ENCODE measurements around the gene KIAA0513.

DNA sequence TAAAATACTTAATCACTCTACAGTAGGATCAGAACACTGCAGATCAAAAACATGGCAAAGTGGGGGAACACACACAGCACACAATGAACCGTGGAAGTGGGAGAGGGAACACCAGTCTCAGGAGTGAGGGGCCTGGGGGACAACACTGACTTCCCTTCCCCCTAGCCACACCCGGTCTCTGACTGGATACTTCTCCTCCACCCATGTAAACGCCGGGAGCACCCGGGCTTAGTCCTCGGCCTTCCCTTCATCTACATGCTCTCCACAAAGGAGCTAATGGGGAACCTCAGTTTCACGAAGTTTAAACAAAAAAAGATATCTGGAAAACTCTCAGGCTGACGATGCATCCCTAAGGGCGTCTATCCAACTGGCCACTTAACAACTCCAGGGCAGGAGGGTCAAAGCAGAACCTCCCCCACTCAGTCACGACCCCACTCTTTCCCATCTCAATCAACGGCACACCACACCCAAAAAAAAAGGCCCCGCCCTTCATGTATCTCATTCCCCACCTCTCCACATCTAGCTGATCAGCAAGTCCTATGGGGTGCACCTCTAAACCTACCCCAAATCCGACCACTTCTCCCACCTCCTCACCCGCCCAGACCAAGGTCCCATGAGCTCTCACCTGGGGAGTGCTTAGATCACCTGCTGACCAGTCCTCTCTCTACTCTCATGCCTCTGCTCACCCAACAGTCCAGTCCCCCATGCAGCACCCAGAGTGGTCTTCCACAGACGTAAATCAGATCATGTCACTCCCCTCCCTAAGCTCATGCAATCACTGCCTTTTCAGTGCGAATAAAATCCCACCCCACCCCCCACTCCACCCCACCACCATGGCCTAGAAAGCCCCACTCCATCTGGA lies 23.6 kb upstream of the KIAA0513 start:
- TF ChIP-seq, protein P1, sequence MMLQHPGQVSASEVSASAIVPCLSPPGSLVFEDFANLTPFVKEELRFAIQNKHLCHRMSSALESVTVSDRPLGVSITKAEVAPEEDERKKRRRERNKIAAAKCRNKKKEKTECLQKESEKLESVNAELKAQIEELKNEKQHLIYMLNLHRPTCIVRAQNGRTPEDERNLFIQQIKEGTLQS (CRISPR knock-in tag; conservative IDR thresholded peaks at IDR 0.05), result no peak
- TF ChIP-seq TCF7 (CRISPR knock-in tag; IDR thresholded peaks at IDR 0.05; ENCODE audit: low read depth) (no peak), ATF1 (CRISPR knock-in tag; IDR thresholded peaks at IDR 0.05) (no peak), ZNF416 (CRISPR knock-in tag; IDR thresholded peaks at IDR 0.05) (no peak), CTCF (IDR thresholded peaks at IDR 0.05) (no peak)
- TF ChIP-seq, protein P2, sequence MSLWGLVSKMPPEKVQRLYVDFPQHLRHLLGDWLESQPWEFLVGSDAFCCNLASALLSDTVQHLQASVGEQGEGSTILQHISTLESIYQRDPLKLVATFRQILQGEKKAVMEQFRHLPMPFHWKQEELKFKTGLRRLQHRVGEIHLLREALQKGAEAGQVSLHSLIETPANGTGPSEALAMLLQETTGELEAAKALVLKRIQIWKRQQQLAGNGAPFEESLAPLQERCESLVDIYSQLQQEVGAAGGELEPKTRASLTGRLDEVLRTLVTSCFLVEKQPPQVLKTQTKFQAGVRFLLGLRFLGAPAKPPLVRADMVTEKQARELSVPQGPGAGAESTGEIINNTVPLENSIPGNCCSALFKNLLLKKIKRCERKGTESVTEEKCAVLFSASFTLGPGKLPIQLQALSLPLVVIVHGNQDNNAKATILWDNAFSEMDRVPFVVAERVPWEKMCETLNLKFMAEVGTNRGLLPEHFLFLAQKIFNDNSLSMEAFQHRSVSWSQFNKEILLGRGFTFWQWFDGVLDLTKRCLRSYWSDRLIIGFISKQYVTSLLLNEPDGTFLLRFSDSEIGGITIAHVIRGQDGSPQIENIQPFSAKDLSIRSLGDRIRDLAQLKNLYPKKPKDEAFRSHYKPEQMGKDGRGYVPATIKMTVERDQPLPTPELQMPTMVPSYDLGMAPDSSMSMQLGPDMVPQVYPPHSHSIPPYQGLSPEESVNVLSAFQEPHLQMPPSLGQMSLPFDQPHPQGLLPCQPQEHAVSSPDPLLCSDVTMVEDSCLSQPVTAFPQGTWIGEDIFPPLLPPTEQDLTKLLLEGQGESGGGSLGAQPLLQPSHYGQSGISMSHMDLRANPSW (CRISPR knock-in tag; conservative IDR thresholded peaks at IDR 0.05; ENCODE audit: low read depth), result no peak

Measured in WTC11 (cell line).